ENCODE measurements around the gene TTLL13. TPM values are rescaled to one million over a fixed set of nuclear protein-coding genes. Genes with fewer than 3 reads are reported as not detected.
"Not testable (repeated sequence)": the region's sequence is repeated elsewhere in the genome, so short reads cannot be mapped to it uniquely, and the experiment has no call there.

The TTLL13 gene
- total RNA-seq, 1 donor from 2014 or later = 0.65 TPM

GRCh38 chr15:90261811-90262210 lies 12.5 kb downstream of the TTLL13 start:
- H3K4me3 Mint-ChIP-seq = no peak overlapping the region
- H3K36me3 Mint-ChIP-seq (ENCODE audit: low read depth) = peaks cover 4% of the 10 kb centered on the region
- H3K9me3 Mint-ChIP-seq = no peaks in the 10 kb centered on the region
- intact Hi-C loops (cut with micrococcal nuclease) = loop anchor here (10.0 kb wide), 2 partner anchors 673 to 927 kb away; partner anchors contain the start of genes HDDC3, POLG and UNC45A
- no peak for DNase-seq (ENCODE audit: low spot score)
- peaks cover 22% of the 10 kb centered on the region for H3K4me1 Mint-ChIP-seq (ENCODE audit: low read depth)
- H3K27me3 Mint-ChIP-seq (ENCODE audit: insufficient read depth) = no peaks in the 10 kb centered on the region
- no peak overlapping the region for H3K27ac Mint-ChIP-seq

GRCh38 chr15:90262426-90262825 lies 13.1 kb downstream of the TTLL13 start:
- Mint-ChIP-seq H3K9me3 (no peaks in the 10 kb centered on the region), H3K27ac (no peak overlapping the region), H3K36me3 (ENCODE audit: low read depth) (peaks cover 9% of the 10 kb centered on the region), H3K4me1 (ENCODE audit: low read depth) (peaks cover 27% of the 10 kb centered on the region), H3K4me3 (no peak overlapping the region), H3K27me3 (ENCODE audit: insufficient read depth) (no peaks in the 10 kb centered on the region)
- intact Hi-C loops (cut with micrococcal nuclease) = loop anchor here (10.0 kb wide), 2 partner anchors 672 to 928 kb away; partner anchors contain the start of genes HDDC3, POLG and UNC45A
- DNase-seq (ENCODE audit: low spot score) = no peak

GRCh38 chr15:90264671-90265070 lies 15.3 kb downstream of the TTLL13 start:
- Mint-ChIP-seq H3K27ac (peak overlapping the region; percentile 99), H3K4me3 (peak overlapping the region; percentile 99), H3K27me3 (ENCODE audit: insufficient read depth) (no peaks in the 10 kb centered on the region), H3K9me3 (no peaks in the 10 kb centered on the region), H3K36me3 (ENCODE audit: low read depth) (peaks cover 22% of the 10 kb centered on the region), H3K4me1 (ENCODE audit: low read depth) (peaks cover 39% of the 10 kb centered on the region)
- DNase-seq (ENCODE audit: low spot score) = peak; percentile 8
- intact Hi-C loops (cut with micrococcal nuclease) = loop anchor here (1.0 to 10.0 kb wide), 9 partner anchors 15 to 930 kb away; partner anchors contain the start of genes GDPGP1, HDDC3, IDH2 and POLG

- Mint-ChIP-seq H3K36me3 (ENCODE audit: low read depth) (peaks cover 30% of the 10 kb centered on the region), H3K4me3 (peak within 1 kb of the TSS; percentile 99), H3K9me3 (no peaks in the 10 kb centered on the region), H3K4me1 (ENCODE audit: low read depth) (peaks cover 43% of the 10 kb centered on the region), H3K27ac (peak within 1 kb of the TSS; percentile 99), H3K27me3 (ENCODE audit: insufficient read depth) (no peaks in the 10 kb centered on the region)
- peak; percentile 89 for DNase-seq (ENCODE audit: low spot score)
- intact Hi-C loops (cut with micrococcal nuclease) = loop anchor here (1.0 to 10.0 kb wide), 9 partner anchors 16 to 931 kb away; partner anchors contain the start of genes GDPGP1, HDDC3, IDH2 and POLG
These were observed 16.1 kb downstream of the TTLL13 start, which contains the start of gene NGRN for GRCh38 chr15:90265271-90266060. Gene NGRN, plus strand, starts transcription at chr15:90265672. Its CDS starts 41 bp downstream, at chr15:90265713.

GRCh38 chr15:90266061-90266431 lies 16.7 kb downstream of the TTLL13 start:
- no peaks in the 10 kb centered on the region for H3K27me3 Mint-ChIP-seq (ENCODE audit: insufficient read depth)
- peak overlapping the region; percentile 99 for H3K27ac Mint-ChIP-seq
- peaks cover 34% of the 10 kb centered on the region for H3K36me3 Mint-ChIP-seq (ENCODE audit: low read depth)
- peaks cover 46% of the 10 kb centered on the region for H3K4me1 Mint-ChIP-seq (ENCODE audit: low read depth)
- peak overlapping the region; percentile 99 for H3K4me3 Mint-ChIP-seq
- DNase-seq (ENCODE audit: low spot score) = peak; percentile 52
- intact Hi-C loops (cut with micrococcal nuclease) = loop anchor here (5.0 to 10.0 kb wide), 4 partner anchors 84 to 931 kb away; partner anchors contain the start of genes HDDC3, POLG, PRC1 and UNC45A
- H3K9me3 Mint-ChIP-seq = no peaks in the 10 kb centered on the region

- intact Hi-C loops (cut with micrococcal nuclease) = loop anchor here (5.0 to 10.0 kb wide), 4 partner anchors 84 to 932 kb away; partner anchors contain the start of genes HDDC3, POLG, PRC1 and UNC45A
- DNase-seq (ENCODE audit: low spot score) = no peak
- no peaks in the 10 kb centered on the region for H3K9me3 Mint-ChIP-seq
- H3K4me1 Mint-ChIP-seq (ENCODE audit: low read depth) = peaks cover 50% of the 10 kb centered on the region
- H3K27me3 Mint-ChIP-seq (ENCODE audit: insufficient read depth) = no peaks in the 10 kb centered on the region
- H3K4me3 Mint-ChIP-seq = peak overlapping the region; percentile 99
- peaks cover 37% of the 10 kb centered on the region for H3K36me3 Mint-ChIP-seq (ENCODE audit: low read depth)
- H3K27ac Mint-ChIP-seq = peak overlapping the region; percentile 99
These were observed 17.1 kb downstream of the TTLL13 start for GRCh38 chr15:90266485-90266884.

- H3K9me3 Mint-ChIP-seq = no peaks in the 10 kb centered on the region
- peaks cover 44% of the 10 kb centered on the region for H3K36me3 Mint-ChIP-seq (ENCODE audit: low read depth)
- H3K27me3 Mint-ChIP-seq (ENCODE audit: insufficient read depth) = no peaks in the 10 kb centered on the region
- DNase-seq (ENCODE audit: low spot score) = no peak
- peak overlapping the region; percentile 66 for H3K4me3 Mint-ChIP-seq
- intact Hi-C loops (cut with micrococcal nuclease) = loop anchor here (5.0 to 10.0 kb wide), 4 partner anchors 86 to 934 kb away; partner anchors contain the start of genes HDDC3, POLG, PRC1 and UNC45A
- H3K27ac Mint-ChIP-seq = peak overlapping the region; percentile 32
- peaks cover 63% of the 10 kb centered on the region for H3K4me1 Mint-ChIP-seq (ENCODE audit: low read depth)
These were observed 19.1 kb downstream of the TTLL13 start for GRCh38 chr15:90268415-90268814.

GRCh38 chr15:90270502-90271150 lies 21.3 kb downstream of the TTLL13 start:
- H3K36me3 Mint-ChIP-seq (ENCODE audit: low read depth) = peaks cover 49% of the 10 kb centered on the region
- H3K4me3 Mint-ChIP-seq = no peak overlapping the region
- no peaks in the 10 kb centered on the region for H3K9me3 Mint-ChIP-seq
- peak overlapping the region; percentile 5 for H3K27ac Mint-ChIP-seq
- DNase-seq (ENCODE audit: low spot score) = no peak
- intact Hi-C loops (cut with micrococcal nuclease) = no loop called here
- peaks cover 50% of the 10 kb centered on the region for H3K4me1 Mint-ChIP-seq (ENCODE audit: low read depth)
- H3K27me3 Mint-ChIP-seq (ENCODE audit: insufficient read depth) = no peaks in the 10 kb centered on the region

GRCh38 chr15:90271459-90272166 lies 22.3 kb downstream of the TTLL13 start:
- H3K4me1 Mint-ChIP-seq (ENCODE audit: low read depth) = peaks cover 50% of the 10 kb centered on the region
- H3K27ac Mint-ChIP-seq = peak overlapping the region; percentile 50
- H3K9me3 Mint-ChIP-seq = no peaks in the 10 kb centered on the region
- H3K4me3 Mint-ChIP-seq = no peak overlapping the region
- no peaks in the 10 kb centered on the region for H3K27me3 Mint-ChIP-seq (ENCODE audit: insufficient read depth)
- DNase-seq (ENCODE audit: low spot score) = no peak
- H3K36me3 Mint-ChIP-seq (ENCODE audit: low read depth) = peaks cover 50% of the 10 kb centered on the region
- intact Hi-C loops (cut with micrococcal nuclease) = no loop called here

- H3K4me1 Mint-ChIP-seq (ENCODE audit: low read depth); intact Hi-C loops (cut with micrococcal nuclease); H3K27ac Mint-ChIP-seq; H3K4me3 Mint-ChIP-seq; H3K36me3 Mint-ChIP-seq (ENCODE audit: low read depth); H3K27me3 Mint-ChIP-seq (ENCODE audit: insufficient read depth); H3K9me3 Mint-ChIP-seq; DNase-seq (ENCODE audit: low spot score): not testable (repeated sequence)
These were observed 29.1 kb downstream of the TTLL13 start for GRCh38 chr15:90278467-90278866.

GRCh38 chr15:90280743-90281142 lies 31.4 kb downstream of the TTLL13 start:
- H3K4me3 Mint-ChIP-seq; H3K4me1 Mint-ChIP-seq (ENCODE audit: low read depth); H3K36me3 Mint-ChIP-seq (ENCODE audit: low read depth); DNase-seq (ENCODE audit: low spot score); intact Hi-C loops (cut with micrococcal nuclease); H3K27me3 Mint-ChIP-seq (ENCODE audit: insufficient read depth); H3K27ac Mint-ChIP-seq; H3K9me3 Mint-ChIP-seq: not testable (repeated sequence)

GRCh38 chr15:90281637-90282036 lies 32.3 kb downstream of the TTLL13 start:
- H3K27ac Mint-ChIP-seq; DNase-seq (ENCODE audit: low spot score); H3K4me1 Mint-ChIP-seq (ENCODE audit: low read depth); H3K9me3 Mint-ChIP-seq; H3K27me3 Mint-ChIP-seq (ENCODE audit: insufficient read depth); intact Hi-C loops (cut with micrococcal nuclease); H3K36me3 Mint-ChIP-seq (ENCODE audit: low read depth); H3K4me3 Mint-ChIP-seq: not testable (repeated sequence)
